Glomerular endothelial cell (primary cell): Measurements from ENCODE around the gene RGS17. TPM values are rescaled to one million over a fixed set of nuclear protein-coding genes. Genes with fewer than 3 reads are reported as not detected.
A peak's percentile ranks its signal among the peaks of the same experiment; 100 is the strongest.
"Not testable (repeated sequence)": the region's sequence is repeated elsewhere in the genome, so short reads cannot be mapped to it uniquely, and the experiment has no call there.

Experiments
- DNase-seq: peaks from one replicate; pipeline ENCODE4 v3.0.0-alpha.2; 2011; ENCODE audit warnings: low read depth, low spot score; ENCODE audit errors: extremely low read depth
- total RNA-seq: library from RNA; depleted of rRNA; stranded (reverse); fragments of >200 nt; gene quantifications from 2 replicates; pipeline ENCODE4 v1.2.3, GENCODE V29; 2015

RGS17 gene
- total RNA-seq, 1 donor from 2014 or later, result 5.4 TPM

GRCh38 chr6:153126218-153126617 lies 4.9 kb downstream of the RGS17 start:
- DNase-seq, result no peak

GRCh38 chr6:153125032-153125431 lies 6.0 kb downstream of the RGS17 start:
- no peak for DNase-seq

GRCh38 chr6:153123801-153124200 lies 7.3 kb downstream of the RGS17 start:
- DNase-seq, result no peak

- DNase-seq, result no peak
These were observed 9.8 kb downstream of the RGS17 start for GRCh38 chr6:153121311-153121710.

- no peak for DNase-seq
These were observed 12.8 kb downstream of the RGS17 start for GRCh38 chr6:153117986-153118879.

- not testable (repeated sequence) for DNase-seq
These were observed 20.0 kb downstream of the RGS17 start for GRCh38 chr6:153111082-153111481.

- not testable (repeated sequence) for DNase-seq
These were observed 20.5 kb downstream of the RGS17 start for GRCh38 chr6:153110612-153111011.

GRCh38 chr6:153108315-153108714 lies 22.8 kb downstream of the RGS17 start:
- no peak for DNase-seq

GRCh38 chr6:153106021-153106420 lies 25.1 kb downstream of the RGS17 start:
- DNase-seq, result no peak

- DNase-seq, result no peak
These were observed 26.9 kb downstream of the RGS17 start for GRCh38 chr6:153104220-153104619.

GRCh38 chr6:153103319-153103655 lies 27.8 kb downstream of the RGS17 start:
- DNase-seq, result no peak

GRCh38 chr6:153102605-153103318 lies 28.3 kb downstream of the RGS17 start:
- no peak for DNase-seq

GRCh38 chr6:153101461-153101860 lies 29.6 kb downstream of the RGS17 start:
- DNase-seq, result no peak

GRCh38 chr6:153099636-153100035 lies 31.4 kb downstream of the RGS17 start:
- DNase-seq, result no peak

GRCh38 chr6:153096792-153097191 lies 34.3 kb downstream of the RGS17 start:
- no peak for DNase-seq

GRCh38 chr6:153096031-153096430 lies 35.1 kb downstream of the RGS17 start:
- DNase-seq, result no peak

- peak; percentile 66 for DNase-seq
These were observed 38.7 kb downstream of the RGS17 start for GRCh38 chr6:153092082-153093013.

- DNase-seq, result peak; percentile 71
These were observed 40.7 kb downstream of the RGS17 start for GRCh38 chr6:153090241-153090930.

- no peak for DNase-seq
These were observed 42.3 kb downstream of the RGS17 start for GRCh38 chr6:153088796-153089195.

- no peak for DNase-seq
These were observed 43.6 kb downstream of the RGS17 start for GRCh38 chr6:153087436-153087835.
